Measurements from ENCODE around the gene DLX3.

The DLX3 gene

DNA sequence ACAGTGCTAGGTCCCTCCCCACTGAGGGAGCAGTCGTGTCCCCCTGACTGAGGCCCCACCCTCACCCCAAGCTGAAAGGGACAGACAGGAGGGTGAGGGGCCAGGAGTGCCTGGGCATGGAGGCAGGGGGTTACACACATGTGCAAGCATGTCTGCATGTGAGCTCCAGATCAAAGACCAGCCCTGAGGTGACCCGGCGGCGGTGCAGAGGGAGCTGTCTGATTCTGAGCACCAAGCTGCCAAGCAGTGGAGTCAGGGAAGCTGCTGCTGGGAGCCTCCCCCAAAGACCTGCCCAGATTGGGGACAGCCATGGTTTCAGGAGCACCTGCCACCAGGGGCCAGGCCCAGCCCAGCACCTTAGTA is 5.5 kb downstream of the DLX3 start:
- TF ChIP-seq NFIC (IDR thresholded peaks at IDR 0.05) (no peak), CREB1 (IDR thresholded peaks at IDR 0.05; ENCODE audit: low read depth) (no peak), TAF1 (IDR thresholded peaks at IDR 0.05; ENCODE audit: low read depth) (no peak), CEBPB (IDR thresholded peaks at IDR 0.05) (no peak), TCF12 (IDR thresholded peaks at IDR 0.05; ENCODE audit: low read depth) (no peak), YY1 (IDR thresholded peaks at IDR 0.05; ENCODE audit: low read depth) (no peak), TEAD4 (IDR thresholded peaks at IDR 0.05) (no peak), EP300 (IDR thresholded peaks at IDR 0.05; ENCODE audit: borderline replicate concordance) (no peak), EGR1 (IDR thresholded peaks at IDR 0.05) (no peak), RAD21 (IDR thresholded peaks at IDR 0.05; ENCODE audit: low read depth) (no peak)
- TF ChIP-seq, protein P1, sequence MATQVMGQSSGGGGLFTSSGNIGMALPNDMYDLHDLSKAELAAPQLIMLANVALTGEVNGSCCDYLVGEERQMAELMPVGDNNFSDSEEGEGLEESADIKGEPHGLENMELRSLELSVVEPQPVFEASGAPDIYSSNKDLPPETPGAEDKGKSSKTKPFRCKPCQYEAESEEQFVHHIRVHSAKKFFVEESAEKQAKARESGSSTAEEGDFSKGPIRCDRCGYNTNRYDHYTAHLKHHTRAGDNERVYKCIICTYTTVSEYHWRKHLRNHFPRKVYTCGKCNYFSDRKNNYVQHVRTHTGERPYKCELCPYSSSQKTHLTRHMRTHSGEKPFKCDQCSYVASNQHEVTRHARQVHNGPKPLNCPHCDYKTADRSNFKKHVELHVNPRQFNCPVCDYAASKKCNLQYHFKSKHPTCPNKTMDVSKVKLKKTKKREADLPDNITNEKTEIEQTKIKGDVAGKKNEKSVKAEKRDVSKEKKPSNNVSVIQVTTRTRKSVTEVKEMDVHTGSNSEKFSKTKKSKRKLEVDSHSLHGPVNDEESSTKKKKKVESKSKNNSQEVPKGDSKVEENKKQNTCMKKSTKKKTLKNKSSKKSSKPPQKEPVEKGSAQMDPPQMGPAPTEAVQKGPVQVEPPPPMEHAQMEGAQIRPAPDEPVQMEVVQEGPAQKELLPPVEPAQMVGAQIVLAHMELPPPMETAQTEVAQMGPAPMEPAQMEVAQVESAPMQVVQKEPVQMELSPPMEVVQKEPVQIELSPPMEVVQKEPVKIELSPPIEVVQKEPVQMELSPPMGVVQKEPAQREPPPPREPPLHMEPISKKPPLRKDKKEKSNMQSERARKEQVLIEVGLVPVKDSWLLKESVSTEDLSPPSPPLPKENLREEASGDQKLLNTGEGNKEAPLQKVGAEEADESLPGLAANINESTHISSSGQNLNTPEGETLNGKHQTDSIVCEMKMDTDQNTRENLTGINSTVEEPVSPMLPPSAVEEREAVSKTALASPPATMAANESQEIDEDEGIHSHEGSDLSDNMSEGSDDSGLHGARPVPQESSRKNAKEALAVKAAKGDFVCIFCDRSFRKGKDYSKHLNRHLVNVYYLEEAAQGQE (IDR thresholded peaks at IDR 0.05; ENCODE audit: low read depth): no peak
- TF ChIP-seq, protein P2, sequence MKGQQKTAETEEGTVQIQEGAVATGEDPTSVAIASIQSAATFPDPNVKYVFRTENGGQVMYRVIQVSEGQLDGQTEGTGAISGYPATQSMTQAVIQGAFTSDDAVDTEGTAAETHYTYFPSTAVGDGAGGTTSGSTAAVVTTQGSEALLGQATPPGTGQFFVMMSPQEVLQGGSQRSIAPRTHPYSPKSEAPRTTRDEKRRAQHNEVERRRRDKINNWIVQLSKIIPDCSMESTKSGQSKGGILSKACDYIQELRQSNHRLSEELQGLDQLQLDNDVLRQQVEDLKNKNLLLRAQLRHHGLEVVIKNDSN (IDR thresholded peaks at IDR 0.05): no peak
- TF ChIP-seq, protein P3, sequence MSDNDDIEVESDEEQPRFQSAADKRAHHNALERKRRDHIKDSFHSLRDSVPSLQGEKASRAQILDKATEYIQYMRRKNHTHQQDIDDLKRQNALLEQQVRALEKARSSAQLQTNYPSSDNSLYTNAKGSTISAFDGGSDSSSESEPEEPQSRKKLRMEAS (IDR thresholded peaks at IDR 0.05): no peak

DNA sequence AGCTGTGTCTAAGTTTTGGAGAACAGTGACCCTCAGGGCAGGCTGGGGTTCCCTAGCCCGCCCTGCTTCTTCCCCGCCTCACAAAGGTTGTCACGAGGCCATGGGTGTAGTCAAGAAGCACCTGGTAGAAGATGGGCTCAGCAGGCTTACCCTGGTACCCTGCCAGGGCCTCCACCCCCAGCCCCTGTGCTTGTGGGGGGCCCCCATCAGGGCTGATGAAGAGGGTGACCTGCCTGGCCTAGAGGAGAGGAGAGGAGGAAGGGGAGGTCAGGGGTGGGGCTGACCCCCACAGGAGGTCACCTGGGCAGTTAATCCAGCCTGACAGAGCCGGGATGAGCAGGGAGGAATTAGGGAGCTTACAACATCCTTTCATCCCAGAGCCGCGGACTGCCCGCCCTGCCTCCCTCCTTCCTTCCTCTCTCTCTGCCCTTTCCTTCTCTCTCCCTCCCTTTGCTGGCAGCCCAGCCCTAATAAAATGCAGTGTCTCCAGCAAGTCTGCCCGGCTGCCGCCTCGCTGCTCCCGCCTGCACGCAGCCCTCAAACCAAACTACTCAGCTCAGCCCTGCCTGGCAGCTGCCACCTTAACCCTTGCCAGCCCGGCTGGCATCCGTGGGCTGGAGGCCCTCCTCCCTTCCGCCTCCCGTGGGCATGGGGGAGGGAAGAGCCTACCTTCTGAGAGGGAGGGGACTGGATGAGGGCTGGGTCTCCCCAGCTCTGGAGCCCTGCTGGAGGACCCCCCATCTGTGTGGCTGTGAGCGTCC is 7.2 kb downstream of the DLX3 start:
- TF ChIP-seq RAD21 (IDR thresholded peaks at IDR 0.05; ENCODE audit: low read depth): no peak
- no peak for TF ChIP-seq TAF1 (IDR thresholded peaks at IDR 0.05; ENCODE audit: low read depth)
- TF ChIP-seq EGR1 (IDR thresholded peaks at IDR 0.05): no peak
- TF ChIP-seq EP300 (IDR thresholded peaks at IDR 0.05; ENCODE audit: borderline replicate concordance): no peak
- TF ChIP-seq, protein P3 (IDR thresholded peaks at IDR 0.05): peak; percentile 55
- no peak for TF ChIP-seq TEAD4 (IDR thresholded peaks at IDR 0.05)
- no peak for TF ChIP-seq FOXM1 (IDR thresholded peaks at IDR 0.05; ENCODE audit: borderline replicate concordance, low read depth)
- TF ChIP-seq YY1 (IDR thresholded peaks at IDR 0.05; ENCODE audit: low read depth): no peak
- 0 out of 2 replicates have a peak, but pooled peaks have one; percentile 24 for TF ChIP-seq TCF12 (IDR thresholded peaks at IDR 0.05; ENCODE audit: low read depth)
- TF ChIP-seq, protein P1 (IDR thresholded peaks at IDR 0.05; ENCODE audit: low read depth): no peak
- TF ChIP-seq, protein P2 (IDR thresholded peaks at IDR 0.05): no peak
- TF ChIP-seq ZBTB7A (IDR thresholded peaks at IDR 0.05; ENCODE audit: low read depth): no peak
- peak; percentile 6; the same call in 1 of the 2 replicates for TF ChIP-seq NFIC (IDR thresholded peaks at IDR 0.05)

DNA sequence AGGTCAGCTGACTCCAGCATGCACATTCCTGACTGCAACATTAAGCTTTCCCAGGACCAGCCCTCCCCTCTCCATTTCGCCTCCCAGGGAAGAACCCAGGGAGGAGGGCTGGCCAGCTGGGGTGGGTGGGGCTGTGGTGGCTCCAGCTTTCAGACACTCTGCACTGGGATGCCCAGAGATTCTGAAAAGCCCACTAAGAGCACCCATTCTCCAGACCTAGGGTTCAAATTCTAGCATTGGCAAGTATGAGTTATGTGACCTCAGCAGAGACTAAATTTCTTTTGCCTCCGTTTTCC is 7.8 kb downstream of the DLX3 start:
- TF ChIP-seq EGR1 (IDR thresholded peaks at IDR 0.05) (no peak), RAD21 (IDR thresholded peaks at IDR 0.05; ENCODE audit: low read depth) (no peak)
- TF ChIP-seq, protein P2 (IDR thresholded peaks at IDR 0.05): 0 out of 2 replicates have a peak, but pooled peaks have one; percentile 20

DNA sequence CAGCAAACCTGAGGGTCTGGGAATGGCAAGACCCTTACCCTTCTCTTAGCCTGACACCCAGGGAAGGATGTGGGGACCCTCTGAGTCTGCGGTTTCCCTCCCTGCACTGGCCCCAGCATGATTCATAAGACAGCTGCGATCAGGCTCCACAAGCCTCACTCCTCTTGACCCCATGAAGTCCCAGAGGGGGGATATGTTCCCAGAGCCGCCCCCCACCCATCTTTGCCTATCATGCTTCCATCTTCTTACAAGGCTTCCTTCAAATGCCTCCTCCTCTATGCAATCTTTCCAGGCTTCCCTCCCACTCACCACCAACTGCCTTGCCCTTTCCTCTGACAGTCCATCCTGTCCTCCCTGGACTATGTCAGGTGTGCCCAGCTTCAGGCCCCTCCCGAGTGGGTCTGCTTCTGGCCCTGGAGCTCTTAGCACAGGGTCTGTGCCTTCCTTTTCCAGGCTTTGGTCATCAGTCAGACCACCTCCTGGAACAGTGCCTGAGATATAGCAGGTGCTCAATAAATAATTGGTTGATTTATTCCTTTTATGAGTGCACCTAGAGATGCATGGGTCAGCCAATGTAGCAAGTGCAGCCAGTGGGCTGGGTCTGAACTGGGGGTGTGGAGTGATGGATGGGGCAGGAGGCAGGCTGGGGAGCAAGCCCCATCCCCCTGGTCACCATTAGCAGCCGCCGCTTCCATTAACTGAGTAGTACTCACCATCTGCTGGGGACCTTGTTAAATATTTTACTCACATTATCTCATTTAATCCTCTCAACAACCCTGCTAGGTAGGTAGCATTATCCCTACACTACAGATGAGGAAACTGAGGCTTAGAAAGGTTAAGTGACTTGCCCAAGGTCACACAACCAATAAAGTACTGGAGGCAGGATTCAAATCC is 8.4 kb downstream of the DLX3 start:
- TF ChIP-seq ZBTB7A (IDR thresholded peaks at IDR 0.05; ENCODE audit: low read depth): 0 out of 2 replicates have a peak, but pooled peaks have one; percentile 29
- TF ChIP-seq CREB1 (IDR thresholded peaks at IDR 0.05; ENCODE audit: low read depth): no peak

DNA sequence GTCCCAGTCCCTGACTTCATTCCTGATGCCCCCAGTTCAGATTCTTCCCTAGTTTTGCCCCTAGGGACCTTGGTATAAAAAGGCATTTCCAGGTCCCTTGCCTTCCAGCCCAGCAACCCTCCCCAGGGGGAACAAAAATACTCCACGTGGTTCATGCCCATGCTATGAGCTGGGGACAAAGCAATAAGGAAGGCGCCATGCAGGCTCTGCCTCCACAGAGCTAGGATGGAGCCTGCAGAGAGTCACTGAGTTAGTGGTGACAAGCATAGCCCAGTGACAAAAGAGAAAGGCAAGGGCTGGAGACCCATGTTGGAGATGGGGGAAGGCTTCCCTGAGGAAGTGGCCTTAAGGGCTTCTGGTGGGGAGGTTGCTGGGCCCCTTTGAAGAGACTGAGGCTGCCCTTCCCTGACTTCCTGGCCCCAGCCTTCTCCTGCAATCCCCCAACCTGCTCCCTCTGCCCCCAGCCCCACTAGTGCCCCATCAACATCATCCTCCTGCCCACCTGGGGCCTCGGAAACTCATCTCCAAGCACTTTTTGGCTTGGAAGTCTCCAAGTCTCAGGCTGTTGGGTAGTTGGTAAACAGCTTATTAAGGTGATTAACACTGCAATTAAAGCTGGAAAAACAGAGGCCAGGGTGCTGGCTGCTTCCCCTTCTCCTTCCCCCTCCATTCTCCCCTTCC is 9.6 kb downstream of the DLX3 start:
- TF ChIP-seq TEAD4 (IDR thresholded peaks at IDR 0.05): no peak
- TF ChIP-seq, protein P1 (IDR thresholded peaks at IDR 0.05; ENCODE audit: low read depth): no peak
- TF ChIP-seq, protein P3 (IDR thresholded peaks at IDR 0.05): no peak
- TF ChIP-seq FOXM1 (IDR thresholded peaks at IDR 0.05; ENCODE audit: borderline replicate concordance, low read depth): no peak
- TF ChIP-seq RAD21 (IDR thresholded peaks at IDR 0.05; ENCODE audit: low read depth): no peak
- no peak for TF ChIP-seq NFIC (IDR thresholded peaks at IDR 0.05)
- TF ChIP-seq CREB1 (IDR thresholded peaks at IDR 0.05; ENCODE audit: low read depth): no peak
- no peak for TF ChIP-seq EGR1 (IDR thresholded peaks at IDR 0.05)
- no peak for TF ChIP-seq EP300 (IDR thresholded peaks at IDR 0.05; ENCODE audit: borderline replicate concordance)
- no peak for TF ChIP-seq CEBPB (IDR thresholded peaks at IDR 0.05)
- no peak for TF ChIP-seq YY1 (IDR thresholded peaks at IDR 0.05; ENCODE audit: low read depth)
- TF ChIP-seq ZBTB7A (IDR thresholded peaks at IDR 0.05; ENCODE audit: low read depth): no peak
- TF ChIP-seq TCF12 (IDR thresholded peaks at IDR 0.05; ENCODE audit: low read depth): no peak
- TF ChIP-seq, protein P2 (IDR thresholded peaks at IDR 0.05): no peak
- no peak for TF ChIP-seq TAF1 (IDR thresholded peaks at IDR 0.05; ENCODE audit: low read depth)

Measured in Ishikawa (cell line).